ENCODE measurements around the gene LILRB2.
"Not testable (repeated sequence)": the region's sequence is repeated elsewhere in the genome, so short reads cannot be mapped to it uniquely, and the experiment has no call there.

Gene LILRB2

GRCh38 chr19:54281007-54281728 lies at the start of gene LILRB2:
LILRB2 (minus strand) TSS chr19:54281110; CDS start chr19:54280496, 614 bp downstream.
- no peak for DNase-seq

- DNase-seq, result no peak
These were observed 48.7 kb upstream of the LILRB2 start for GRCh38 chr19:54329476-54330165.

- DNase-seq, result not testable (repeated sequence)
These were observed 47.9 kb upstream of the LILRB2 start for GRCh38 chr19:54328781-54329180.

DNA sequence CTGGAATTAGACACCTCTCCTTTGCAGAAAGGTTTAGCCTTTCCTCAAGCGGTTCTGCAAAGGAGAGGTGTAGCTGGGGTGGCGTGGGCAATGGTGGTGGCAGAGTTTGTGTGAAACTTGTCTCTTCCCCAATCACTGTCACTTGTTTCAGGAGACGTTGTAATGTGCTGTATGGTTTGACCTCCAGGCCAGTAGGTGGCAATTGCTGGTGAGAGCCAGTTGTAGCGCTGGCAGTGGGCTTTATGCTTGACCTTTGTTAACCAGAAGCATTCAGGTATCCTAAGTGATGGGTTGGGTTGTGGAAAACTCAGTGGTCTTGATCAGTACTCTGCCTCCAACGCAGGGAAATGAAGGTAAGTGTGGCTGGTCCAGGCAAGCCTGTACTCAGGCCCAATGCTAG lies 44.7 kb upstream of the LILRB2 start:
- no peak for DNase-seq

- no peak for DNase-seq
These were observed 44.3 kb upstream of the LILRB2 start for GRCh38 chr19:54325194-54325621.

- no peak for DNase-seq
These were observed 43.2 kb upstream of the LILRB2 start for GRCh38 chr19:54324071-54324470.

- not testable (repeated sequence) for DNase-seq
These were observed 42.0 kb upstream of the LILRB2 start for GRCh38 chr19:54322934-54323333.

DNA sequence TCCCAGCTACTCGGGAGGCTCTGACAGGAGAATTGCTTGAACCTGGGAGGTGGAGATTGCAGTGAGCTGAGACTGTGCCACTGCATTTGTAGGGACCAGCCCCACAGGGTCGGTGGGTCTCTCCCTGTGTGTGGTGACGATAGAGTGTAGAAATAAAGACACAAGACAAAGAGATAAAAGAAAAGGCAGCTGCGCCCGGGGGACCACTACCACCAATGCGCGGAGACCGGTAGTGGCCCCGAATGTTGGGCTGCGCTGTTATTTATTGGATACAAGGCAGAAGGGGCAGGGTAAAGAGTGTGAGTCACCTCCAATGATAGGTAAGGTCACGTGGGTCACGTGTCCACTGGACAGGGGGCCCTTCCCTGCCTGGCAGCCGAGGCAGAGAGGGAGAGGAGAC lies 41.4 kb upstream of the LILRB2 start:
- not testable (repeated sequence) for DNase-seq

DNA sequence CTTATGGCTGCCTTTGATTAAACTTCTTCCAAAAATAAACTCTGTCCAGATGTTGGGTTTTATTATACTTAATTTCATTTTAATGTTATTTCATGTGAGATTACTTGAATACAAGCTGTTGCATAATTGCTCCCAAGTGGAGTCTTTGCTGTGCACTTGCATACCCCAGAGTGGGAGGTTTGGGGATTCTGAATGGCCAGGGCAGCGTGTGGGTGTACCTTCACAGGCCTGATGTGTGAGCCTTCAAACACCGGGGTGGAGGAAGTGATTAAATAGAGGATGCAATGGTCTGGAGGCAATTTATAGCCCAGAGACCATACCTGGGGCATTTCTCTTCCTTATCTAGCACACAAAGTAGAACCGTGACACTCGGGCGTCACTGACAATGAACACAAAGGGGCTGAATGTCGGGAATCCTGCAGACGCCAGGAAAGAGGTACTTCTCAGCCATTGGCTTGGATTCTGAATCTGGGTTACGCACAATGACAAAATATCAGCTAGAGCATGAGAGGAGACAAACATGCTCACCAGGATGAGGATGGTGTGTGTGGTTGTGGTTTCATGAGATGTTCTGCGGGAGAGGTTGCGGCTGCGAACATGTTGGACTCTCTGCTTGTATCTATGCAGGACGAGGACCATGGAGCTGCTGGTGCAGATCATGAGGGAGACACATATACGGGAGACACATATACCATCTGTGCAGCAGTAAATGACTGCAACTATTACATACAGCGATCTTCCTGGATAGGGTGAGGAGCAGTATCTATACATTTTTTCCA lies 39.2 kb upstream of the LILRB2 start:
- no peak for DNase-seq

- no peak for DNase-seq
These were observed 38.1 kb upstream of the LILRB2 start for GRCh38 chr19:54319049-54319448.

DNA sequence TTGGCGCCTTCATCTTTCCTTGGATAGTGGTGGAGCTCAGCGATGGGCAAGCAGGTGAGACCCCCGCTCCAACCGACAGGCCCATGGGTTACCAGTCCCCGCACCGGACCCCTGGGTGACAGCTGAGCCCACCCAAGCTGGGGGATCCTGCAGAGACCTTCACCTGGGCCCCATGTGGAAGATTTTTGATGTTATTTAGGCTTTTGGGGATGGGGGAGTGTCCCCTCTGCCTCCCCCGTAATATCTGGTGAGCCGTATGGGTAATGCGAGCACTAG lies 37.0 kb upstream of the LILRB2 start:
- no peak for DNase-seq

DNA sequence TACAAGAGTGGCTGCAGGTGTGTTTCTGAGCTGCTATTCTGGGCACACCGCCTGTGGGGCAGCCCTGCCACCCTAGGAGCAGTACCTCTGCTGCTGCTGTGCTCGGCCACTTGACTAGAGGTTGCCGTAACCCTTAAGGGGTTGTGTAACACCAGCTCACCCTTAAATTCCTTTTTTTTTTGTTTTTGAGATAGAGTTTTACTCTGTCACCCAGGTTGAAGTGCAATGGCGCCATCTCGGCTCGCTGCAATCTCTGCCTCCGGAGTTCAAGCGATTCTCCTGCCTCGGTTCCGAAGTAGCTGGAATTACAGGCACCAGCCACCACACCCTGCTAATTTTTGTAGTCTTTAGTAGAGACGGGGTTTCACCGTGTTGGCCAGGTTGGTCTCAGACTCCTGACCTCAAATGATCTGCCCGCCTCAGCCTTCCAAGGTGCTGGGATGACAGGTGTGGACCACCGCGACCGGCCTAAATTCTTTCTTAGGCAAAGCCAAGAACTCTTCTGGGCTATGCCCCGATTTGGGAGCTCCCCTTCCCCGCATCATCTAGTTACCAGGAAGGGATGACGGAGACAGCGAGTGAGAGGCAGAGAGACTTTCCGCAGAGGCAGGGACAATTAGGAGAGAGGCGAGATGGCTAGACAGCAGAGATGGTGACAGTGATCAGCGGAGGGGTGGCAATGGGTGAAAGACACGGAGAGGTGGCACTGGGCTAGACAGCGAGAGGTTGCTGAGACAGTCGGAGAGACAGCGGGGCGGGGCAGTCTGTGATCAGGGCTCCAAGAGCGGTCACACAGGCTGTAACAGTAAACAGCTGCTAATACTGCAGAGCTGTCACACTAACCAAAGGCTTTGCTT lies 36.4 kb upstream of the LILRB2 start:
- no peak for DNase-seq

DNA sequence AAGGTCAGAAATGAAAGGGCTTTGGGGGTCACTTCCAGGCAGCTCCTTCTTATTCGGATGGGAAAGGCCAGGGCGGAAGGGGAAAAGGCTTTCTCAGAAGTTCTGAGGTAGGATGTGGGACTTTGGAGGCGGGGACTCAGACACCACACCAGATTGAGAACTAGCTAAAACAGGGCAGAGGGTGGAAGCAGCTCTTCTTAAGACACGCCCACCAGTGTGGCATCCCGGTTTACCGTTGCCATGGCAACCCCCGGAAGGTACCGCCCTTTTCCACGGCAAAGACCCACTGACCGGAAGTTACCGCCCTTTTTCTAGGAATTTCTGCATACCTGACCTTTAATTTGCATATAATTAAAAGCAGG lies 35.8 kb upstream of the LILRB2 start:
- peak; percentile 39 for DNase-seq

- no peak for DNase-seq
These were observed 35.0 kb upstream of the LILRB2 start for GRCh38 chr19:54315956-54316355.

GRCh38 chr19:54312436-54313377 lies 31.8 kb upstream of the LILRB2 start, which contains the start of gene LILRA5:
LILRA5 (minus strand) TSS chr19:54313166; CDS start chr19:54313019, 147 bp downstream.
- DNase-seq, result peak; percentile 31

GRCh38 chr19:54312011-54312410 lies 31.1 kb upstream of the LILRB2 start:
- DNase-seq, result no peak

DNA sequence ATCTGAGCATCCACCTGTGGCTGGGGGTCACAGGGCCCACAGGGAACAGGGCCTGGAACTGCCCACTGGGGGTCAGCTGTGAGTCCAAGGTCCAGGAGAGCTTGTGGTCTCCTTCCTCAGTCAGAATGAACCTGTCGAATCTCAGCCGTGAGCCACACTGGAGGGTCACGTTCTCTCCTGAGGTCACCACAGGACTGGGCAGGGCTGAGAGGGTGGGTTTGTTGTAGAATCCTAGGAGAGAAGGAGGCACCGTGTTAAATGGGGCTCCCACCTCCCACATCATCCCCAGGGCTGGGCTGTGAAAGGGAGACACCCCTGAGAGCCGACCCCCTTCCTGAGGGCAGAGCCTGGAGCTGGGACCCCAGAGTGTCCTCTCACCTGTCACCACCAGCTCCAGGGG lies 30.6 kb upstream of the LILRB2 start:
- no peak for DNase-seq

- DNase-seq, result no peak
These were observed 29.6 kb upstream of the LILRB2 start for GRCh38 chr19:54310543-54310942.

- no peak for DNase-seq
These were observed 28.9 kb upstream of the LILRB2 start for GRCh38 chr19:54309811-54310210.

DNA sequence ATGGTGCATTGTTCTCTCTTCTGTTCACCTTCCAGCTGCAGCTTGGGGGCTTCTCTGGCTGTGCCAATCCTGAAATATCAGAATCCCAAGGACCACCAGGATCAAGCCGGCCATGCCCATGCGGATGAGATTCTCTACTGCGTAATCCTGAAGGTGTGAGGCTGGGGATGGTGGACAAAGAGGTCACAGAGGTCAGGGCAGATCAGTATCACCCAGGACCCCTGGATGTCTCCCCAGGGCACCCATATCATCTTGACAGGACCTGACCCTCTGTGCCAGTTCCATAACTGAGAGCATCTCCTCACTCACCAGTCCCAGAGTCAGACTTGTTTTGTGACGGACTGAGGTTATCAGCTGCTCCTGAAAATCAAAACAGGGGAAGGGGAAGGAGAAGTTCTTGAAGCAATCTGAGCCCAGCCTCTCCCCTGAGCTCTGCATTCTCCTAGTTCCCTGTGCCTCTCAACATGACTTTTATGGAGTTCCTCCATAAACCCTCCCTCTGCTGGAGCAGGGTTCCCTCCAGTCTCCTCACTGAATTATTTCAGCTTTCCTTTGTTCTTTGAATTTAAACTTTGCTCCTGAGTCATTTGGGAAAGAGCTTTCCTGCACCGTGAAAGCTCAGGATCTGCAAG lies 26.6 kb upstream of the LILRB2 start:
- no peak for DNase-seq

DNA sequence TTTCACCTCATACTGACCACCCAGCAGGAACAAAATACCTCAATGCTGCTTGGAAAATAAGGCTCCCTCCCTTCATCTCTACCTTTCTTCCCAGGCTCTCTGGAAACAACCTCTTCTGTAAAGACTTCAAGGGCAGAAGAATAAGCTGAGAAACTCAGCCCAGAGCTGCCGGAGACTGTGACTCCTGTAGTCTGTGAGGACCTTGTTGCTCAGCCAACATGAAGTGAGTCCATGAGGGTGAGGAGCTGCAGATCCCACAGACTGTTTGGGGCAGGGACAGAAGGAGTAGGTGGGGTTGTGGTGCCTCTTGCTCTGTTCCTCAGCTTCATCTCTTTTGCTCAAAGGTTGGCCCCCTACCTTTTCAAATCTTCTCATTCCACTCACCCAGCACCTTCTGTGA lies 24.2 kb upstream of the LILRB2 start:
- no peak for DNase-seq
